ENCODE measurements around the gene CACNB4. TPM values are rescaled to one million over a fixed set of nuclear protein-coding genes. Genes with fewer than 3 reads are reported as not detected.
"Not testable (repeated sequence)": the region's sequence is repeated elsewhere in the genome, so short reads cannot be mapped to it uniquely, and the experiment has no call there.

The CACNB4 gene
- total RNA-seq, 4 donors from 2014 or later: 0.88 to 4.6 (median 2.6) TPM

GRCh38 chr2:152122161-152122560 is 23.3 kb upstream of the CACNB4 start:
- Histone ChIP-seq H3K27ac (no peak overlapping the region), H3K27me3 (no peaks in the 10 kb centered on the region), H3K4me3 (no peak overlapping the region), H3K9me3 (no peaks in the 10 kb centered on the region), H3K4me1 (no peaks in the 10 kb centered on the region), H3K36me3 (peaks cover 0 to 58% (median 0%) of the 10 kb centered on the region in 3 donors)
- DNase-seq: no peak
- TF ChIP-seq CTCF (IDR thresholded peaks at IDR 0.05) (no peak), POLR2A (IDR thresholded peaks at IDR 0.05) (no peak)

GRCh38 chr2:152120430-152120829 is 21.6 kb upstream of the CACNB4 start:
- H3K36me3 ChIP-seq: peaks cover 0 to 54% (median 0%) of the 10 kb centered on the region in 3 donors
- no peaks in the 10 kb centered on the region for H3K9me3 ChIP-seq
- no peak for TF ChIP-seq POLR2A (IDR thresholded peaks at IDR 0.05)
- TF ChIP-seq CTCF (IDR thresholded peaks at IDR 0.05): no peak
- no peak overlapping the region for H3K4me3 ChIP-seq
- no peak for DNase-seq
- no peaks in the 10 kb centered on the region for H3K27me3 ChIP-seq
- H3K27ac ChIP-seq: no peak overlapping the region
- H3K4me1 ChIP-seq: no peaks in the 10 kb centered on the region

- Histone ChIP-seq H3K9me3 (no peaks in the 10 kb centered on the region), H3K4me1 (no peaks in the 10 kb centered on the region), H3K27me3 (no peaks in the 10 kb centered on the region), H3K36me3 (peaks cover 0 to 16% (median 0%) of the 10 kb centered on the region in 3 donors), H3K27ac (no peak overlapping the region), H3K4me3 (no peak overlapping the region)
- no peak for TF ChIP-seq CTCF (IDR thresholded peaks at IDR 0.05)
- TF ChIP-seq POLR2A (IDR thresholded peaks at IDR 0.05): no peak
- DNase-seq: no peak
These were observed 17.1 kb upstream of the CACNB4 start for GRCh38 chr2:152115952-152116351.

GRCh38 chr2:152114366-152114765 is 15.5 kb upstream of the CACNB4 start:
- no peaks in the 10 kb centered on the region for H3K9me3 ChIP-seq
- H3K27me3 ChIP-seq: no peaks in the 10 kb centered on the region
- no peak overlapping the region for H3K4me3 ChIP-seq
- TF ChIP-seq POLR2A (IDR thresholded peaks at IDR 0.05) (no peak), CTCF (IDR thresholded peaks at IDR 0.05) (no peak)
- no peaks in the 10 kb centered on the region for H3K4me1 ChIP-seq
- H3K27ac ChIP-seq: no peak overlapping the region
- no peak for DNase-seq
- H3K36me3 ChIP-seq: peaks cover 0 to 3% (median 0%) of the 10 kb centered on the region in 3 donors

- H3K27me3 ChIP-seq, DNase-seq, H3K27ac ChIP-seq, H3K4me3 ChIP-seq, H3K9me3 ChIP-seq, H3K36me3 ChIP-seq, H3K4me1 ChIP-seq: not testable (repeated sequence)
These were observed 8.3 kb upstream of the CACNB4 start for GRCh38 chr2:152107140-152107539.

- no peaks in the 10 kb centered on the region for H3K36me3 ChIP-seq
- H3K27me3 ChIP-seq: no peaks in the 10 kb centered on the region
- H3K9me3 ChIP-seq: no peaks in the 10 kb centered on the region
- H3K4me1 ChIP-seq: no peaks in the 10 kb centered on the region
- H3K27ac ChIP-seq: no peak overlapping the region
- DNase-seq: no peak
- no peak overlapping the region for H3K4me3 ChIP-seq
- TF ChIP-seq POLR2A (IDR thresholded peaks at IDR 0.05) (no peak), CTCF (IDR thresholded peaks at IDR 0.05) (no peak)
These were observed 7.6 kb upstream of the CACNB4 start for GRCh38 chr2:152106464-152106863.
